Panc1 (cell line): ENCODE measurements around the gene ABHD8. TPM values are rescaled to one million over a fixed set of nuclear protein-coding genes. Genes with fewer than 3 reads are reported as not detected.
A peak's percentile ranks its signal among the peaks of the same experiment; 100 is the strongest.

Experiments used
- ATAC-seq: fragments of 200-7000 bp; cut with Tn5 transposase; 2 replicates; pipeline ENCODE4 v1.9.1; 2020; ENCODE audit warnings: mild to moderate bottlenecking, moderate library complexity
- BruUV-seq: library from RNA; stranded (reverse); fragments of 400-500 nt; replicated peaks from 2 replicates; lab custom pipeline; 2021; lab: Mats Ljungman, UMichigan
- CTCF ChIA-PET: fragments of 300-600 bp; sonication (Branson Sonifier 250); formaldehyde crosslinking; loops from one replicate; lab custom pipeline; 2022; ENCODE audit warnings: antibody characterized with exemption; lab: Charles Lee
- POLR2A ChIA-PET: fragments of 300-600 bp; sonication (Branson Sonifier 250); formaldehyde crosslinking; loops from one replicate; lab custom pipeline; 2022; ENCODE audit warnings: antibody characterized with exemption; lab: Charles Lee
- DNase-seq: peaks from one replicate; pipeline ENCODE4 v3.0.0-alpha.2; 2010; ENCODE audit warnings: low read depth, low spot score
- H3K27ac ChIP-seq: 2 replicates; pipeline ENCODE4 v1.5.1; 2011; ENCODE audit warnings: mild to moderate bottlenecking, low read length, inconsistent platforms
- H3K27me3 ChIP-seq: fragments of 200-500 bp; sonication (Bioruptor generic); 2 replicates; pipeline ENCODE4 v1.6.0; 2014; ENCODE audit warnings: low read length, inconsistent platforms; ENCODE audit not compliant: control insufficient read depth, insufficient read depth
- H3K36me3 ChIP-seq: fragments of 200-500 bp; sonication (Bioruptor generic); 2 replicates; pipeline ENCODE4 v1.5.1; 2014; ENCODE audit warnings: inconsistent platforms, mild to moderate bottlenecking, low read length, moderate library complexity; ENCODE audit not compliant: control insufficient read depth, insufficient read depth
- H3K4me1 ChIP-seq: 2 replicates; pipeline ENCODE4 v1.5.1; 2011; ENCODE audit warnings: inconsistent platforms, mild to moderate bottlenecking, low read length, moderate library complexity; ENCODE audit not compliant: control insufficient read depth, insufficient read depth
- H3K4me3 ChIP-seq, 2 experiments: 2 replicates each; pipeline ENCODE4 v1.5.1; 2011 to 2012; ENCODE audit warnings: low read depth in 2 of 2, low read length in 2 of 2, mild to moderate bottlenecking in 2 of 2, inconsistent platforms in 1 of 2, moderate library complexity in 1 of 2
- H3K9me3 ChIP-seq: fragments of 200-500 bp; sonication (Bioruptor generic); 2 replicates; pipeline ENCODE4 v1.5.1; 2014; ENCODE audit warnings: low read depth, mild to moderate bottlenecking, inconsistent platforms, low read length, moderate library complexity; ENCODE audit not compliant: control insufficient read depth, insufficient read depth
- POLR2AphosphoS5 ChIP-seq: IDR thresholded peaks from 2 replicates; pipeline ENCODE4 v1.6.1; 2012; ENCODE audit warnings: mild to moderate bottlenecking, low read depth, low read length, moderate library complexity
- SIN3A ChIP-seq: IDR thresholded peaks from 2 replicates; pipeline ENCODE4 v1.6.1; 2012; ENCODE audit warnings: low read depth, mild to moderate bottlenecking, low read length, moderate library complexity, borderline replicate concordance; ENCODE audit not compliant: insufficient read depth
- TCF7L2 ChIP-seq: IDR thresholded peaks from 2 replicates; pipeline ENCODE4 v1.6.1; 2011; ENCODE audit warnings: mild to moderate bottlenecking, low read depth, low read length, inconsistent platforms
- in situ Hi-C: cut with HindIII; loops from 2 replicates; pipeline ENCODE4 v1.10.0; 2016; ENCODE audit warnings: low sequenced_read_pairs, low pct_unique_long_range_greater_than_20kb
- intact Hi-C: fragments of 100-400 bp; cut with micrococcal nuclease; formaldehyde crosslinking; loops from one replicate; pipeline ENCODE4 v1.10.0; 2022; ENCODE audit not compliant: unreplicated experiment
- total RNA-seq: library from RNA; stranded (reverse); gene quantifications from one replicate; pipeline ENCODE4 v1.2.1, GENCODE V29; 2021; ENCODE audit not compliant: unreplicated experiment
- TF ChIP-seq, protein P1 (sequence below), 2 experiments: IDR thresholded peaks; 2 replicates each; pipeline ENCODE4 v1.6.1; 2011 to 2012; ENCODE audit warnings: low read depth in 2 of 2, control low read depth in 1 of 2, low read length in 1 of 2, mild to moderate bottlenecking in 1 of 2, moderate library complexity in 1 of 2; ENCODE audit not compliant: insufficient read depth in 1 of 2
- TF ChIP-seq, protein P2 (sequence below): fragments of 450-650 bp; IDR thresholded peaks from 2 replicates; pipeline ENCODE4 v1.5.1; 2017; ENCODE audit warnings: mild to moderate bottlenecking

The ABHD8 gene
- total RNA-seq, 1 experiment from 2014 or later = 19.6 TPM

DNA sequence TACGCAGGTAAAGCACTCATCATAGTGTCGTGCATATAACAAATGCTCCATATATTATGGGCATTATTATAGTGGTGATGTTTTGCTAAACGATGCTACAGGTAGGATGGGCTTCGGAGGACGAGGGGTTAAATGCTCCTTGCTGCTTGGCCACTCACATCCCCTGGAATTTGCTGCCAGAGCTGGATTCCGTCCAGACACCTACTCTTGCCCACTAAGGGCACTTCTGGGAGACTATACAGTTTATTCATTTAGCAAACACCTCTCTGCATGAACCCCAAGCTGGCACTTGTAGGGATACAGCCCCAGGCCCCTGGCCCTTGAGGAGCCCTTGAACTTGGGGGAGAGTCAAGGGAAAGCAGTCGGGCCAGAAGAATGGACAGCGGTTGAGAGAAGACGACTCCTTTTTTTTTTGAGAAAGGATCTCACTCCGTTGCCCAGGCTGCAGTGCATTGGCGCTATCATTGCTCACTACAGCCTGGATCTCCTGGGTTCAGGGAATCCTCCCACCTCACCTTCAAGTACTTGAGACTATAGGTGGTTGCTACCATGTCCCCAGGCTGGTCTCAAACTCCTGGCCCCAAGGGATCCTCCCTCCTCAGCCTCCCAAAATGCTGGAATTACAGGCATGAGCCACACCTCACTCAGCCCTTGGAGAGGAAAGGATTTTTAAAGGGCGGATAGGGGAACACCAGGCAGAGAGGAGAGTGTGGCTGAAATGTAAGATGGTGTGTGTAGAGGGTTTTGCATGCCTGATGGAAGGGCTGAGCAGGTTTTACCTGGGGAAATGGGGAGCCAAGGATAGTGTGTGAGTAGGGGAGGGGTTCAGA is 1.4 kb upstream of the ABHD8 start:
- Histone ChIP-seq H3K4me1 (peaks cover 28% of the 10 kb centered on the region), H3K27ac (peak overlapping the region; percentile 89), H3K9me3 (no peaks in the 10 kb centered on the region), H3K27me3 (no peaks in the 10 kb centered on the region), H3K4me3 (peak overlapping the region; percentile 7 to 30; a peak in 2 of 4 replicates), H3K36me3 (no peaks in the 10 kb centered on the region; the same call in 1 of the 2 replicates)
- DNase-seq = no peak
- TF ChIP-seq SIN3A (no peak), POLR2AphosphoS5 (no peak), TCF7L2 (no peak)
- TF ChIP-seq, protein P1, sequence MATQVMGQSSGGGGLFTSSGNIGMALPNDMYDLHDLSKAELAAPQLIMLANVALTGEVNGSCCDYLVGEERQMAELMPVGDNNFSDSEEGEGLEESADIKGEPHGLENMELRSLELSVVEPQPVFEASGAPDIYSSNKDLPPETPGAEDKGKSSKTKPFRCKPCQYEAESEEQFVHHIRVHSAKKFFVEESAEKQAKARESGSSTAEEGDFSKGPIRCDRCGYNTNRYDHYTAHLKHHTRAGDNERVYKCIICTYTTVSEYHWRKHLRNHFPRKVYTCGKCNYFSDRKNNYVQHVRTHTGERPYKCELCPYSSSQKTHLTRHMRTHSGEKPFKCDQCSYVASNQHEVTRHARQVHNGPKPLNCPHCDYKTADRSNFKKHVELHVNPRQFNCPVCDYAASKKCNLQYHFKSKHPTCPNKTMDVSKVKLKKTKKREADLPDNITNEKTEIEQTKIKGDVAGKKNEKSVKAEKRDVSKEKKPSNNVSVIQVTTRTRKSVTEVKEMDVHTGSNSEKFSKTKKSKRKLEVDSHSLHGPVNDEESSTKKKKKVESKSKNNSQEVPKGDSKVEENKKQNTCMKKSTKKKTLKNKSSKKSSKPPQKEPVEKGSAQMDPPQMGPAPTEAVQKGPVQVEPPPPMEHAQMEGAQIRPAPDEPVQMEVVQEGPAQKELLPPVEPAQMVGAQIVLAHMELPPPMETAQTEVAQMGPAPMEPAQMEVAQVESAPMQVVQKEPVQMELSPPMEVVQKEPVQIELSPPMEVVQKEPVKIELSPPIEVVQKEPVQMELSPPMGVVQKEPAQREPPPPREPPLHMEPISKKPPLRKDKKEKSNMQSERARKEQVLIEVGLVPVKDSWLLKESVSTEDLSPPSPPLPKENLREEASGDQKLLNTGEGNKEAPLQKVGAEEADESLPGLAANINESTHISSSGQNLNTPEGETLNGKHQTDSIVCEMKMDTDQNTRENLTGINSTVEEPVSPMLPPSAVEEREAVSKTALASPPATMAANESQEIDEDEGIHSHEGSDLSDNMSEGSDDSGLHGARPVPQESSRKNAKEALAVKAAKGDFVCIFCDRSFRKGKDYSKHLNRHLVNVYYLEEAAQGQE (IDR thresholded peaks at IDR 0.05; ENCODE audit: insufficient read depth in 1 of 2, low read depth in 2 of 2, low read length in 1 of 2) = no peak
- TF ChIP-seq, protein P2, sequence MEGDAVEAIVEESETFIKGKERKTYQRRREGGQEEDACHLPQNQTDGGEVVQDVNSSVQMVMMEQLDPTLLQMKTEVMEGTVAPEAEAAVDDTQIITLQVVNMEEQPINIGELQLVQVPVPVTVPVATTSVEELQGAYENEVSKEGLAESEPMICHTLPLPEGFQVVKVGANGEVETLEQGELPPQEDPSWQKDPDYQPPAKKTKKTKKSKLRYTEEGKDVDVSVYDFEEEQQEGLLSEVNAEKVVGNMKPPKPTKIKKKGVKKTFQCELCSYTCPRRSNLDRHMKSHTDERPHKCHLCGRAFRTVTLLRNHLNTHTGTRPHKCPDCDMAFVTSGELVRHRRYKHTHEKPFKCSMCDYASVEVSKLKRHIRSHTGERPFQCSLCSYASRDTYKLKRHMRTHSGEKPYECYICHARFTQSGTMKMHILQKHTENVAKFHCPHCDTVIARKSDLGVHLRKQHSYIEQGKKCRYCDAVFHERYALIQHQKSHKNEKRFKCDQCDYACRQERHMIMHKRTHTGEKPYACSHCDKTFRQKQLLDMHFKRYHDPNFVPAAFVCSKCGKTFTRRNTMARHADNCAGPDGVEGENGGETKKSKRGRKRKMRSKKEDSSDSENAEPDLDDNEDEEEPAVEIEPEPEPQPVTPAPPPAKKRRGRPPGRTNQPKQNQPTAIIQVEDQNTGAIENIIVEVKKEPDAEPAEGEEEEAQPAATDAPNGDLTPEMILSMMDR = no peak
- intact Hi-C loops = loop anchor here (10.0 kb wide), 1 partner anchor 1090 kb away; the partner anchor contains the start of gene LRRC25
- in situ Hi-C loops = no loop called here
- ATAC-seq = no peak
- BruUV-seq = no TSS peak
- POLR2A ChIA-PET = interaction anchor here (1.1 kb wide), 1 partner anchor 12 kb away, joined by 4 read pairs; no protein-coding TSS in a partner anchor
- CTCF ChIA-PET = interaction anchor here (0.6 to 1.0 kb wide), 5 partner anchors 11 to 643 kb away, joined by 3 to 8 read pairs (median 5); no protein-coding TSS in a partner anchor

DNA sequence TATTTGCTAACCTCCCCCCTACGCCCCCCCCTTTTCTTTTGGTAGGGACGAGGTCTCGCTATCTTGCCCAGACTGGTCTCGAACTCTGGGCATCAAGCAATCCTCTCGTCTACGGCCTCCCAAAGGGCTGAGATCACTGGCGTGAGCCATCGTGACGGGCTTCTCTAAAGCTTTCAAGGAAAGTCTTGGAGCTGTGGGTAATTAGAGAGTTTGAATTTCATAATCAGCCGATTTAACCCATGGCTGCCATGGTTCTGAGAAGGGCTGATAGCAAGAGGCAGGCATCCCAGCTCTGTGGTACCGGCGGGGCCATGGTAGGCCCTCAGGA is 679 bp upstream of the ABHD8 start:
- no peaks in the 10 kb centered on the region for H3K27me3 ChIP-seq
- TF ChIP-seq, protein P2 = no peak
- TF ChIP-seq POLR2AphosphoS5 (no peak), SIN3A (no peak), TCF7L2 (no peak)
- TF ChIP-seq, protein P1 (IDR thresholded peaks at IDR 0.05; ENCODE audit: insufficient read depth in 1 of 2, low read depth in 2 of 2, low read length in 1 of 2) = no peak
- peak overlapping the region; percentile 89 for H3K27ac ChIP-seq
- no peak for DNase-seq
- ChIA-PET POLR2A (no interaction called here), CTCF (interaction anchor here (0.7 kb wide), 1 partner anchor 14 kb away, joined by 5 read pairs; no protein-coding TSS in a partner anchor)
- in situ Hi-C loops = no loop called here
- no peak for ATAC-seq
- no TSS peak for BruUV-seq
- H3K9me3 ChIP-seq = no peaks in the 10 kb centered on the region
- H3K4me3 ChIP-seq = peak overlapping the region; percentile 56 to 60; a peak in 1 of 4 replicates
- no peaks in the 10 kb centered on the region; the same call in 1 of the 2 replicates for H3K36me3 ChIP-seq
- H3K4me1 ChIP-seq = peaks cover 28% of the 10 kb centered on the region
- intact Hi-C loops = loop anchor here (10.0 kb wide), 1 partner anchor 1091 kb away; the partner anchor contains the start of gene LRRC25
